DND-41 (cell line): ENCODE data around the gene HTR1B.

Experiments used
- ATAC-seq: fragments of 200-7000 bp; cut with Tn5 transposase; 3 replicates; pipeline ENCODE4 v1.9.1; 2021; ENCODE audit warnings: low read depth; ENCODE audit not compliant: insufficient read depth
- DNase-seq: peaks from one replicate; pipeline ENCODE4 v3.0.0-alpha.2; 2020
- H2AFZ ChIP-seq: 2 replicates; pipeline ENCODE4 v1.6.0; 2012; ENCODE audit warnings: low read depth, low read length
- H3K27ac ChIP-seq: 2 replicates; pipeline ENCODE4 v1.5.1; 2012; ENCODE audit warnings: low read length, inconsistent platforms
- H3K27me3 ChIP-seq: fragments of 200-600 bp; sonication (generic); 2 replicates; pipeline ENCODE4 v1.6.0; 2012; ENCODE audit warnings: low read length, mild to moderate bottlenecking, inconsistent platforms; ENCODE audit not compliant: insufficient read depth, poor library complexity
- H3K36me3 ChIP-seq: 2 replicates; pipeline ENCODE4 v1.5.1; 2012; ENCODE audit warnings: low read length, inconsistent platforms; ENCODE audit not compliant: insufficient read depth
- H3K4me1 ChIP-seq: 2 replicates; pipeline ENCODE4 v1.5.1; 2012; ENCODE audit warnings: mild to moderate bottlenecking, low read length; ENCODE audit not compliant: insufficient read depth
- H3K4me2 ChIP-seq: 2 replicates; pipeline ENCODE4 v1.6.0; 2012; ENCODE audit warnings: mild to moderate bottlenecking, moderate library complexity, low read length, inconsistent platforms; ENCODE audit not compliant: insufficient read depth
- H3K4me3 ChIP-seq, 2 experiments: fragments of 200-600 bp in 1 of 2; shearing (Covaris generic) in 1 of 2; 2 replicates each; pipeline ENCODE4 v1.5.1; 2012 to 2016; ENCODE audit warnings: inconsistent platforms in 2 of 2, low read length in 2 of 2, mild to moderate bottlenecking in 2 of 2, low read depth in 1 of 2, moderate library complexity in 1 of 2
- H3K79me2 ChIP-seq: 2 replicates; pipeline ENCODE4 v1.6.0; 2012; ENCODE audit warnings: low read length, inconsistent platforms; ENCODE audit not compliant: insufficient read depth
- H3K9ac ChIP-seq: 2 replicates; pipeline ENCODE4 v1.6.0; 2012; ENCODE audit warnings: low read depth, mild to moderate bottlenecking, inconsistent platforms, low read length, moderate library complexity
- H3K9me3 ChIP-seq: 2 replicates; pipeline ENCODE4 v1.5.1; 2012; ENCODE audit warnings: low read length, moderate library complexity, mild to moderate bottlenecking, inconsistent platforms; ENCODE audit not compliant: insufficient read depth, severe bottlenecking
- H4K20me1 ChIP-seq: 2 replicates; pipeline ENCODE4 v1.6.0; 2012; ENCODE audit warnings: low read length; ENCODE audit not compliant: insufficient read depth
- CTCF ChIP-seq: IDR thresholded peaks from 2 replicates; pipeline ENCODE4 v1.5.1; 2012; ENCODE audit warnings: borderline replicate concordance, low read length, moderate library complexity, mild to moderate bottlenecking; ENCODE audit not compliant: poor library complexity, severe bottlenecking; ENCODE audit errors: extremely low read depth
- EZH2 ChIP-seq: IDR thresholded peaks from 3 replicates; pipeline ENCODE4 v1.6.1; 2012; ENCODE audit warnings: borderline replicate concordance, low read depth, mild to moderate bottlenecking, moderate library complexity, low read length, inconsistent platforms; ENCODE audit not compliant: severe bottlenecking

The HTR1B gene

GRCh38 chr6:77415706-77416105, 47.6 kb downstream of the HTR1B start:
- Histone ChIP-seq H3K79me2 (no peaks in the 10 kb centered on the region), H3K36me3 (no peaks in the 10 kb centered on the region), H3K9ac (no peak overlapping the region), H3K4me1 (no peaks in the 10 kb centered on the region), H3K27ac (no peak overlapping the region), H3K4me2 (no peak overlapping the region), H4K20me1 (no peaks in the 10 kb centered on the region), H3K4me3 (no peak overlapping the region), H3K27me3 (no peaks in the 10 kb centered on the region), H3K9me3 (no peaks in the 10 kb centered on the region), H2AFZ (no peak overlapping the region)
- ATAC-seq (no peak), DNase-seq (no peak)
- no peak for TF ChIP-seq CTCF
- no peak for TF ChIP-seq EZH2
